Vagina (tissue), 2 donors: ENCODE data around the gene MEIOSIN. TPM values are rescaled to one million over a fixed set of nuclear protein-coding genes. Genes with fewer than 3 reads are reported as not detected.
A peak's percentile ranks its signal among the peaks of the same experiment; 100 is the strongest.
"Not testable (repeated sequence)": the region's sequence is repeated elsewhere in the genome, so short reads cannot be mapped to it uniquely, and the experiment has no call there.

Source experiments
- DNase-seq, 2 donors: peaks; one replicate each; pipeline ENCODE4 v3.0.0-alpha.2; 2017; ENCODE audit errors: extremely low spot score in 2 of 2
- H3K27ac ChIP-seq: fragments of 200-600 bp; sonication (generic); one replicate; pipeline ENCODE4 v1.5.1; 2019
- H3K27me3 ChIP-seq: fragments of 200-600 bp; sonication (generic); one replicate; pipeline ENCODE4 v1.5.1; 2019
- H3K36me3 ChIP-seq, 2 donors: fragments of 200-600 bp; sonication (generic); one replicate each; pipeline ENCODE4 v1.5.1; 2017 to 2019
- H3K4me1 ChIP-seq: fragments of 200-600 bp; sonication (generic); one replicate; pipeline ENCODE4 v1.5.1; 2019
- H3K4me3 ChIP-seq, 2 donors: fragments of 200-600 bp; sonication (generic); 1 replicate in 1 of 2; 2 replicates in 1 of 2; pipeline ENCODE4 v1.5.1; 2016 to 2019
- H3K9me3 ChIP-seq: fragments of 200-600 bp; sonication (generic); one replicate; pipeline ENCODE4 v1.5.1; 2019
- POLR2A ChIP-seq, 2 donors: fragments of 450-650 bp; IDR thresholded peaks; one replicate each; pipeline ENCODE4 v1.6.1; 2017; ENCODE audit warnings: antibody characterized with exemption in 2 of 2, mild to moderate bottlenecking in 2 of 2, moderate library complexity in 2 of 2
- POLR2AphosphoS5 ChIP-seq, 2 donors: sonication (generic); formaldehyde crosslinking; IDR thresholded peaks; one replicate each; pipeline ENCODE4 v1.9.0; 2017; ENCODE audit warnings: antibody characterized with exemption in 2 of 2, mild to moderate bottlenecking in 2 of 2, low read depth in 1 of 2; ENCODE audit not compliant: insufficient read depth in 1 of 2
- intact Hi-C: fragments of 100-400 bp; cut with DNase I; formaldehyde crosslinking; loops from one replicate; pipeline ENCODE4 v1.15.1; 2023
- total RNA-seq: library from RNA; depleted of rRNA; stranded (reverse); fragments of >200 nt; gene quantifications from one replicate; pipeline ENCODE4 v1.2.3, GENCODE V29; 2016
- TF ChIP-seq, protein P1 (sequence below), 3 experiments: fragments of 450-650 bp in 2 of 3; fragments of 200-600 bp in 1 of 3; sonication (generic) in 1 of 3; IDR thresholded peaks; one replicate each; pipeline ENCODE4 v1.5.1; 2017 to 2019; ENCODE audit warnings: antibody characterized with exemption in 3 of 3, mild to moderate bottlenecking in 2 of 3, moderate library complexity in 2 of 3

Gene MEIOSIN, protein sequence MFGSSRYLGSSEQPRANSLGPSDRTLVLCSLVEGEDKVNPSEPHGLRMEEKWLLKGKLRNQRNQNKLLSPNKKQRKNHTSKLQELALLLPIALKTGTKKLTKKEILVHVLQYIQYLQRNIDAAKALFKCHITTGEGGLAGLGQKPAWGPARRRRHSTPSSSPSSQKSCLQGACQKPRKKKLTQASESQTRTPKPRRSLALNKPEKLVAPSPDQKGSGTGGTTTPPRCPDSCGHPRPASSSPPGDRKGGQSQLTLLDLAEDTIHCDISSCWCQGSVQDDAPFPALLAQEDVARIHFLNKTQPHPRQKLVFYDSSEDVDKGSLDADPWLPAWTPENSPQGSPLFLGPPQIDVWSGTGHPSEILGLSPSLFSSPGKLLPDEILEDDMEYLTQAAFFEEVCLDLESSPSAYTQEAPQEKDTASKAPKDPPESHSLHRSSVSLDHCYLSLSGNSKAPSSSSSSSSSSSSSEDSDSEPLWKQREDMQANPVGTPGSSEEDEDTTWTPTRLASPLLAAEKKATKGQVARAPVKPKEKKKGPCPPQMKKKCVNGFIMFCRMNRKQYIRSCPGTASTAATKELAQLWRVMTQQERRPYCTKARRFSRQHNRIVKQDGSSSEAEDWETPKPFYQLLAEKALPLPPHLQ
- total RNA-seq, result not detected

DNA sequence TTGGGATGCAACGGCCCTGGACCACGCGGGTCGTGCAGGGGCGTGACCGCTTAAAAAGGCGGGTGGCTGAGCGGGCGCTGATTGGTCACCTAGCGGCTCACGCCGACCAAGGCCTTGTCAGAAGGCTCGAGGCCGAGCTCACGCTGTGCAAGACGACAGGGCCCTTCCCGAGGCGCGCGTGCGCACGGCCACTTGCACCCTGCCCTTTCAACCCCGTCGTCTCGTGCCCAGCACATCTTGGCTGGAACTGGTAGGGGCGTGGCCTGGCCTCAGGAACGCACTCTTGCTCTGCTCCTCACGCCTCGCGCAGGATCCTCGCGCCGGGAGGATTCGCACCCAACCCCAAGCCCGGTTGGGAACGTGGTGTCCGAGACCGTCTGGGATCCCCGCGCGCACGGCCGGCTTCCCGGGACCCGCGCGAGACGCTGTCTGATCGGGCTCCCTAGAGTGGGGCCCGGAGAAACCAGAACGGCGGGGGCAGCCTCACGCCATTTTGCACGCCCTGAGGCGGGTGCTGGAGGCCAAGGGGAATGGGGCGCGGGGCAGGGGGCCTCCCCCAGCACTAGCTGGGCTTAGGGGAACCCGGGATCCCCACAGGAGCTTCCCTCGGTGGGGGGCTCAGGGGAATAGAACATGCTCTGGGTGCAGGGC lies at the start of gene MEIOSIN:
Gene MEIOSIN, plus strand, starts transcription at position 280 of the 651 bp plus-strand sequence. CDS start 1,938 bp downstream, outside the sequence.
- Histone ChIP-seq H3K36me3 (no peaks in the 10 kb centered on the region), H3K27me3 (no peaks in the 10 kb centered on the region), H3K4me1 (peaks cover 21% of the 10 kb centered on the region), H3K27ac (no peak within 1 kb of the TSS), H3K4me3 (no peak within 1 kb of the TSS), H3K9me3 (no peaks in the 10 kb centered on the region)
- no peak for DNase-seq
- intact Hi-C loops, result no loop called here
- TF ChIP-seq POLR2AphosphoS5 (IDR thresholded peaks at IDR 0.05; ENCODE audit: insufficient read depth in 1 of 2, low read depth in 1 of 2) (no peak), POLR2A (IDR thresholded peaks at IDR 0.05) (no peak)
- TF ChIP-seq, protein P1, sequence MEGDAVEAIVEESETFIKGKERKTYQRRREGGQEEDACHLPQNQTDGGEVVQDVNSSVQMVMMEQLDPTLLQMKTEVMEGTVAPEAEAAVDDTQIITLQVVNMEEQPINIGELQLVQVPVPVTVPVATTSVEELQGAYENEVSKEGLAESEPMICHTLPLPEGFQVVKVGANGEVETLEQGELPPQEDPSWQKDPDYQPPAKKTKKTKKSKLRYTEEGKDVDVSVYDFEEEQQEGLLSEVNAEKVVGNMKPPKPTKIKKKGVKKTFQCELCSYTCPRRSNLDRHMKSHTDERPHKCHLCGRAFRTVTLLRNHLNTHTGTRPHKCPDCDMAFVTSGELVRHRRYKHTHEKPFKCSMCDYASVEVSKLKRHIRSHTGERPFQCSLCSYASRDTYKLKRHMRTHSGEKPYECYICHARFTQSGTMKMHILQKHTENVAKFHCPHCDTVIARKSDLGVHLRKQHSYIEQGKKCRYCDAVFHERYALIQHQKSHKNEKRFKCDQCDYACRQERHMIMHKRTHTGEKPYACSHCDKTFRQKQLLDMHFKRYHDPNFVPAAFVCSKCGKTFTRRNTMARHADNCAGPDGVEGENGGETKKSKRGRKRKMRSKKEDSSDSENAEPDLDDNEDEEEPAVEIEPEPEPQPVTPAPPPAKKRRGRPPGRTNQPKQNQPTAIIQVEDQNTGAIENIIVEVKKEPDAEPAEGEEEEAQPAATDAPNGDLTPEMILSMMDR (IDR thresholded peaks at IDR 0.05), result no peak

DNA sequence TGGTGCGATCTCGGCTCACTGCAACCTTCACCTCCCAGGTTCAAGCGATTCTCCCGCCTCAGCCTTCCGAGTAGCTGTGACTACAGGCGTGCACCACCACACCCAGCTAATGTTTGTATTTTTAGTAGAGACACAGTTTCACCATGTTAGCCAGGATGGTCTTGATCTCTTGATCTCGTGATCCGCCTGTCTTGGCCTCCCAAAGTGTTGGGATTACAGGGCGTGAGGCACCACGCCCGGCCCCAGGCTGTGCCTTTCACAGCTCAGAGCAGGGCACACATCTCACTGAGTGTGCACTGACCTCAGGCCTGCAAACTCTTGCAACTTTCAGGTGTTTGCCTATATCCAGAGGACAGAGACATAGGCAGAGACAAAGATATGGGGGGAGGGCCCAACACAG lies 48.2 kb upstream of the MEIOSIN start:
- intact Hi-C loops, H3K4me3 ChIP-seq, H3K27me3 ChIP-seq, H3K27ac ChIP-seq, DNase-seq, H3K9me3 ChIP-seq: not testable (repeated sequence)
- Histone ChIP-seq H3K4me1 (peaks cover 14% of the 10 kb centered on the region), H3K36me3 (peaks cover 0 to 34% of the 10 kb centered on the region in 2 donors)

DNA sequence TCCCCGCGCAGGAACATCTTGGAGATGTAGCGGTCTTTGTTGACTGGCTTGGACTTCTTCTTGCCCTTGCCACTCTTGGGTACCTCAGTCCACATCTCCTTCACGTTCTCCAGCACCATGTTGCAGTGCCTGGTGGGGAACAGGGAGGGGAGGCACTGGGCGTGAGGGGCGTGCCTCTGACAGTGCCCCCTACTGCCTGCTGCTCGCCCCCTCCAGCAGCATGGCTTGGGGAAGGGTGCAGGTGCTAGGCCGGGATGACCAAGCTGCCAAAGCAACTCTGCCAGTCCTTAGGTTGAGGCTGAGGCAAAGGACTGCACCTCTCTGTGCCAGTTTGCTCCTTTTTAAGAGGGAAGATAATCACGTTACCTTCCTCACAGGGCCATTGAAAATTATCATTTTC lies 45.6 kb upstream of the MEIOSIN start:
- peaks cover 13% of the 10 kb centered on the region for H3K4me1 ChIP-seq
- H3K9me3 ChIP-seq, result no peaks in the 10 kb centered on the region
- intact Hi-C loops, result no loop called here
- TF ChIP-seq, protein P1 (IDR thresholded peaks at IDR 0.05), result no peak
- TF ChIP-seq POLR2A (IDR thresholded peaks at IDR 0.05) (no peak), POLR2AphosphoS5 (IDR thresholded peaks at IDR 0.05; ENCODE audit: insufficient read depth in 1 of 2, low read depth in 1 of 2) (no peak)
- H3K36me3 ChIP-seq, result peaks cover 0 to 34% of the 10 kb centered on the region in 2 donors
- no peak overlapping the region for H3K4me3 ChIP-seq
- H3K27ac ChIP-seq, result no peak overlapping the region
- DNase-seq, result no peak
- H3K27me3 ChIP-seq, result no peaks in the 10 kb centered on the region

DNA sequence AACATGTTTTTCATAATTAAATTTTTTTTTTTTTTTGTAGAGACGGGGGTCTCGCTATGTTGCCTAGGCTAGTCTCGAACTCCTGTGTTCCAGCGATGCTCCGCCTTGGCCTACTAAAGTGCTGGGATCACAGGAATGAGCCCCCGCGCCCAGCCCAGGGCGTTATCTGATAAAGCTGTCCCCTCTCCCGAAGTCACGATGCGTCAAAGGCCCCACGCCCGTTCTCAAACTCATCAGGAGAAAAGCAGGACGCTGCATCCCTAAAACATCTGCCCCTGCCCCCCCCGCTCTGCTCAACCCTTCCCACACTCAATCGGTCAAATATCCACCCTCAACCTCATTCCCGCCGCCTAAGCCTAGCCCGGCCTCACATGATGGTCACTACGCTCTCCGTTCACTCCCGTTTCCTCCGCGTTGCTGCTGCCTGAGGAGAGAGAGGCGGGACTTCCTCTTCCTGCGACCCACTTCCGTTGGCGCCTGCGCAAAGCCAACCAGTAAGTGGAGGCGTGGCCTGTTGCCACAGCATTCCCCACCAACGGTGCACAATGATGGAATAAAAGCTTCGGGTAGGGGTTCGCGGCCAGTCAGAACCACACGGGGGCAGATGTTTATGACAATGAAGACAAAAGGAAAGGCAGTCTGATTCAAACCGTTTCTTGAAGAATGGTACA lies 41.6 kb upstream of the MEIOSIN start, which contains the start of gene SNRPD2:
Gene SNRPD2, minus strand, starts transcription at position 438 of the 671 bp plus-strand sequence. Its CDS starts 65 bp downstream, at position 373.
- TF ChIP-seq POLR2A (IDR thresholded peaks at IDR 0.05) (peak in 1 of 2 donors; percentile 76), POLR2AphosphoS5 (IDR thresholded peaks at IDR 0.05; ENCODE audit: insufficient read depth in 1 of 2, low read depth in 1 of 2) (peak; percentile 91 to 96)
- TF ChIP-seq, protein P1 (IDR thresholded peaks at IDR 0.05), result no peak
- Histone ChIP-seq H3K27ac (peak within 1 kb of the TSS; percentile 90), H3K27me3 (no peaks in the 10 kb centered on the region), H3K4me1 (peaks cover 23% of the 10 kb centered on the region), H3K4me3 (peak within 1 kb of the TSS; percentile 68 to 72), H3K36me3 (peaks cover 0 to 22% of the 10 kb centered on the region in 2 donors), H3K9me3 (no peaks in the 10 kb centered on the region)
- intact Hi-C loops, result no loop called here
- peak in 1 of 2 donors; percentile 95 for DNase-seq
